Calu3 (cell line): ENCODE measurements around the gene KDELR1. TPM values are rescaled to one million over a fixed set of nuclear protein-coding genes. Genes with fewer than 3 reads are reported as not detected.
"Not testable (repeated sequence)": the region's sequence is repeated elsewhere in the genome, so short reads cannot be mapped to it uniquely, and the experiment has no call there.

Experiments used
- BruUV-seq: library from RNA; stranded (reverse); fragments of 400-500 nt; replicated peaks from 2 replicates; lab custom pipeline; 2021; lab: Mats Ljungman, UMichigan
- CTCF ChIA-PET: fragments of 300-600 bp; sonication (Branson Sonifier 250); formaldehyde crosslinking; loops from one replicate; lab custom pipeline; 2022; ENCODE audit warnings: antibody characterized with exemption; lab: Charles Lee
- DNase-seq: peaks from one replicate; pipeline ENCODE4 v3.0.0; 2022
- H3K27ac Mint-ChIP-seq: one replicate; pipeline ENCODE4 v1.8.0; 2022; ENCODE audit warnings: mixed read lengths; ENCODE audit not compliant: unreplicated experiment
- H3K27me3 Mint-ChIP-seq: one replicate; pipeline ENCODE4 v1.8.0; 2022; ENCODE audit warnings: mixed read lengths; ENCODE audit not compliant: unreplicated experiment
- H3K36me3 Mint-ChIP-seq: one replicate; pipeline ENCODE4 v1.8.0; 2022; ENCODE audit warnings: mild to moderate bottlenecking, moderate library complexity, mixed read lengths; ENCODE audit not compliant: insufficient read depth, unreplicated experiment
- H3K4me1 Mint-ChIP-seq: one replicate; pipeline ENCODE4 v1.8.0; 2022; ENCODE audit warnings: mild to moderate bottlenecking, low read depth, mixed read lengths; ENCODE audit not compliant: unreplicated experiment
- H3K4me3 Mint-ChIP-seq: one replicate; pipeline ENCODE4 v1.8.0; 2022; ENCODE audit warnings: mild to moderate bottlenecking, low read depth, moderate library complexity, mixed read lengths; ENCODE audit not compliant: unreplicated experiment
- H3K9me3 Mint-ChIP-seq: one replicate; pipeline ENCODE4 v1.8.0; 2022; ENCODE audit warnings: low read depth, mixed read lengths; ENCODE audit not compliant: unreplicated experiment
- CTCF ChIP-seq: fragments of 200-600 bp; IDR thresholded peaks from one replicate; pipeline ENCODE4 v1.8.0; 2022; ENCODE audit warnings: antibody characterized with exemption; ENCODE audit not compliant: unreplicated experiment
- intact Hi-C: fragments of 100-400 bp; cut with micrococcal nuclease; formaldehyde crosslinking; loops from one replicate; pipeline ENCODE4 v1.10.0; 2022; ENCODE audit not compliant: unreplicated experiment
- total RNA-seq: library from RNA; stranded (reverse); gene quantifications from 2 replicates; pipeline ENCODE4 v1.2.3, GENCODE V29; 2022

The KDELR1 gene
- total RNA-seq, 1 experiment from 2014 or later, result 194 TPM

DNA sequence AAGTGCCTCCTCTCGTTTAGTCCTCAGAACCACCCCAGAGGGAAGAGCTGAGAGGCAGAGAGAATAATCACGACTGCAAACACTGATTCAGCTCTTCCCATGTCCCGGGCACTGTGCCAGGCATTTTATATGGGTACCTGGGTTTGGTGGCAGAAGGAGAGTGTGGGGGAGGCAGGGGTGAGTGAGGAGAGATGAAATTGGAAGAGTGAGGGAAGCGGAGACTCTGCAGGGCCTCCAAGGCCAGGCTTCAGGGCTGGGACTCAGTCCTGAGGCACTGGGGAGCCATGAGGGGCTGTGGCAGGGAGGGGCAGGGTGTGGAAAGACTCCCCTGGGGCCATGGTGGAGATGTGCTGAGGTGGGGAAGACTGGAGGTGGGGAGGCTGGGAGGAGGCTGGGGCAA is 18.4 kb downstream of the KDELR1 start:
- Mint-ChIP-seq H3K4me1 (no peaks in the 10 kb centered on the region), H3K27me3 (peaks cover 13% of the 10 kb centered on the region), H3K36me3 (no peaks in the 10 kb centered on the region), H3K9me3 (no peaks in the 10 kb centered on the region), H3K4me3 (no peak overlapping the region), H3K27ac (no peak overlapping the region)
- TF ChIP-seq CTCF, result no peak
- DNase-seq, result no peak
- intact Hi-C loops, result no loop called here
- BruUV-seq, result no TSS peak
- CTCF ChIA-PET, result no interaction called here

- BruUV-seq, H3K9me3 Mint-ChIP-seq, H3K4me3 Mint-ChIP-seq, DNase-seq, H3K27ac Mint-ChIP-seq, H3K4me1 Mint-ChIP-seq, H3K36me3 Mint-ChIP-seq, intact Hi-C loops: not testable (repeated sequence)
- CTCF ChIA-PET, result interaction anchor here (0.6 kb wide), 1 partner anchor 217 kb away, joined by 9 read pairs; no protein-coding TSS in a partner anchor
- peaks cover 13% of the 10 kb centered on the region for H3K27me3 Mint-ChIP-seq
Measured at GRCh38 chr19:48371771-48372170, 19.6 kb downstream of the KDELR1 start.

GRCh38 chr19:48371367-48371766 is 20.0 kb downstream of the KDELR1 start:
- CTCF ChIA-PET, result no interaction called here
- H3K27ac Mint-ChIP-seq, result no peak overlapping the region
- BruUV-seq, result no TSS peak

DNA sequence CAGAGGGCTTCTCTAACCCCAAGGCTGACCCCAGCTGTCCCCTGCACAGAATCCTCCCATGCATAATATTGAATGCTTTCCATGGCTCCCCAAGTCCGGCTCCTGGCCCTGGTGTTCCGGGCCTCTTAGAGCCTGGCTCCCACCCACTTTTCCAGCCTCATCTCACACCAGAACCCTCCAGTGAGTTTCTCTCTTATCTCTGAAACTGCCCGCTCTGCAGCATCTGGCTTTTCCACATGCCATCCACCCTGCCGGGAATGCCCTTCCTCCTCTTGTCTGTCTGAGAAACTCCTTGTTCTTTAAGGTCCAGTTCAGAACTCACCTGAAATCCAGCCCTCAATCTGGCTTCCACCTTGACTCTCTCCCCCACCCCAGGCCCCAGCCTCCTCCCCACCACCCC is 20.4 kb downstream of the KDELR1 start:
- intact Hi-C loops, result no loop called here
- CTCF ChIA-PET, result no interaction called here
- Mint-ChIP-seq H3K27ac (no peak overlapping the region), H3K36me3 (no peaks in the 10 kb centered on the region), H3K27me3 (peaks cover 13% of the 10 kb centered on the region), H3K4me1 (no peaks in the 10 kb centered on the region), H3K4me3 (no peak overlapping the region), H3K9me3 (no peaks in the 10 kb centered on the region)
- TF ChIP-seq CTCF, result no peak
- no TSS peak for BruUV-seq
- no peak for DNase-seq

More at GRCh38 chr19:48371367-48371766, 20.0 kb downstream of the KDELR1 start:
- H3K27me3 Mint-ChIP-seq, result peaks cover 13% of the 10 kb centered on the region
- H3K36me3 Mint-ChIP-seq, result no peaks in the 10 kb centered on the region
- H3K4me1 Mint-ChIP-seq, result no peaks in the 10 kb centered on the region
- intact Hi-C loops, result no loop called here
- no peak overlapping the region for H3K4me3 Mint-ChIP-seq
- DNase-seq, result no peak
- H3K9me3 Mint-ChIP-seq, result no peaks in the 10 kb centered on the region
- TF ChIP-seq CTCF, result no peak

DNA sequence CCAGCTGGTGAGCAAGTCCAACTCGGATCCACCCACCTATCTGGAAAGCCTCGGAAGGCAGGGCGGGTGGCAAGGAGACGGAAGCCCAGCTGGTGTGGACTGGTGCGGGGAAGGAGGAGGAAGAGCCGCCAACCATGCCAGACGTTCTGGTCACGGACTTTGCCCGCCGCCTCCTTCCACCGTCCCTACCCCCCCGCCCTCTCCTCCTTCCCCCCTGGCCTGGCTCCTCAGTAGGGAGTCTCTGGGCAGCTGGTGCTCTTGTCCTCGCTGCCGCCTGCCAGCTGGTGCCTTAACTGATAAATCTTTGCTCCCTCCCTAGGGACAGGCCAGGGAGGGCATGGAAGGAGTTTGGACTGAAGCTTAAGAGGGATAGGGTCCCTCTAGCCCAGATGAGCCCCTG is 22.4 kb downstream of the KDELR1 start:
- intact Hi-C loops, result no loop called here
- no peak for TF ChIP-seq CTCF
- Mint-ChIP-seq H3K4me1 (no peaks in the 10 kb centered on the region), H3K27ac (no peak overlapping the region), H3K27me3 (peaks cover 13% of the 10 kb centered on the region), H3K4me3 (no peak overlapping the region), H3K9me3 (no peaks in the 10 kb centered on the region), H3K36me3 (peaks cover 13% of the 10 kb centered on the region)
- no peak for DNase-seq
- CTCF ChIA-PET, result interaction anchor here (0.6 kb wide), 1 partner anchor 746 kb away, joined by 4 read pairs; no protein-coding TSS in a partner anchor
- BruUV-seq, result no TSS peak
